Measurements from ENCODE around the gene ARHGAP10. TPM values are rescaled to one million over a fixed set of nuclear protein-coding genes. Genes with fewer than 3 reads are reported as not detected.

Gene ARHGAP10
- total and polyA plus RNA-seq, 2 donors from 2014 or later = 13.4 to 20.3 TPM

DNA sequence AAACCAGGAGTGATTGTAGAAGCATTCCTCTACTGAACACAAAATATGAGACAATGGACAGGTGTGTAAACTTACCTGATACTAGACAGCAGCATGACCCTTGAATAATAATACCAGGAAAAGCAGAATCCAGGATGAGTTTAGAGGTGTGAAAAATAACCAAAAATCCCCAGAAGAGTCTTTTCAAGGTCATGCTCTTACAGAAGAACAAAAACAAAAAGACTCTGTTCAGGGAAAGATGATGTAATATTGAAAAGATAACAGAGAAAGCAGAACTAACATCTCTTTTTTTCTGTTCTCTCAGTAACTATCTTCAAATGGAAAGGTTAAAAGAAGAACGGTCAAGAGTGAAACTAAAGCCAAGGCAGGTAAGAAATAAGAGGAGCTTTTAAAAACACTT is 14.0 kb upstream of the ARHGAP10 start:
- TF ChIP-seq CTCF (IDR thresholded peaks at IDR 0.05; ENCODE audit: borderline replicate concordance, extremely low read depth, insufficient read depth) = no peak
- Histone ChIP-seq H3K9ac (ENCODE audit: low read length in 3 of 3) (no peak overlapping the region), H3K36me3 (ENCODE audit: control insufficient read depth in 2 of 3, insufficient read depth in 3 of 3, low read length in 3 of 3) (no peaks in the 10 kb centered on the region), H3K27ac (ENCODE audit: low read depth in 2 of 2, low read length in 2 of 2) (no peak overlapping the region), H3K27me3 (ENCODE audit: control insufficient read depth, insufficient read depth, low read length) (no peaks in the 10 kb centered on the region), H3K4me3 (ENCODE audit: low read length in 3 of 3) (no peak overlapping the region), H3K9me3 (ENCODE audit: control insufficient read depth in 2 of 3, insufficient read depth in 1 of 3, low read length in 3 of 3) (no peaks in the 10 kb centered on the region), H3K4me1 (ENCODE audit: control insufficient read depth in 2 of 3, insufficient read depth in 2 of 3, low read depth in 1 of 3, low read length in 3 of 3) (peaks cover 0 to under 1% (median 0%) of the 10 kb centered on the region in 3 donors)
- FAIRE-seq (no peak), DNase-seq (no peak)
- intact Hi-C loops (cut with DNase I) = no loop called here

DNA sequence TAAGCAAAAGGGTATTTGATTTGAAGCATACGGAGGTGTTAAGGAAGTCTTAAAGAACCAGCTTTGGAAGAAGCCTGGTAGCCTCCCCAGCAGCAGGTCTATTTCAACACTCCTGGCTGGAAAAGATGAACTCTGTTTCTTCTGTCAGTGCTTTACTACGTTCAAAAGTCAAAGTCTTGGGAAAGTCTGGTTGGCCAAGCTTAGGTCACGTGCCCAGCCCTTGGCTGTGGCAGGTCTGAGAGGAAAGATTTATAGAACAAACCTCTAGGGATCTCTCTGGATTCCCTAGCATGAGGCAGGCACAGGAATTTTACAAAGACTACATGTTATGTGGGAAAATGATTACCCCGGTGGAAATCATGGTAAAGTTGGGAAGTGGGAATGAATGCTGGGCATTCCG is 8.6 kb upstream of the ARHGAP10 start:
- Histone ChIP-seq H3K9me3 (ENCODE audit: control insufficient read depth in 2 of 3, insufficient read depth in 1 of 3, low read length in 3 of 3) (no peaks in the 10 kb centered on the region), H3K4me1 (ENCODE audit: control insufficient read depth in 2 of 3, insufficient read depth in 2 of 3, low read depth in 1 of 3, low read length in 3 of 3) (peaks cover 0 to 4% (median 0%) of the 10 kb centered on the region in 3 donors), H3K36me3 (ENCODE audit: control insufficient read depth in 2 of 3, insufficient read depth in 3 of 3, low read length in 3 of 3) (no peaks in the 10 kb centered on the region), H3K27me3 (ENCODE audit: control insufficient read depth, insufficient read depth, low read length) (no peaks in the 10 kb centered on the region), H3K27ac (ENCODE audit: low read depth in 2 of 2, low read length in 2 of 2) (no peak overlapping the region), H3K4me3 (ENCODE audit: low read length in 3 of 3) (no peak overlapping the region), H3K9ac (ENCODE audit: low read length in 3 of 3) (no peak overlapping the region)
- FAIRE-seq = peak; percentile 35
- intact Hi-C loops (cut with DNase I) = no loop called here
- no peak for TF ChIP-seq CTCF (IDR thresholded peaks at IDR 0.05; ENCODE audit: borderline replicate concordance, extremely low read depth, insufficient read depth)
- DNase-seq = peak in 3 of 5 donors; percentile 33 to 69 (median 48)

GRCh38 chr4:147724468-147725201 is 7.3 kb upstream of the ARHGAP10 start:
- Histone ChIP-seq H3K9ac (ENCODE audit: low read length in 3 of 3) (no peak overlapping the region), H3K27me3 (ENCODE audit: control insufficient read depth, insufficient read depth, low read length) (no peaks in the 10 kb centered on the region), H3K9me3 (ENCODE audit: control insufficient read depth in 2 of 3, insufficient read depth in 1 of 3, low read length in 3 of 3) (no peaks in the 10 kb centered on the region), H3K27ac (ENCODE audit: low read depth in 2 of 2, low read length in 2 of 2) (no peak overlapping the region), H3K4me3 (ENCODE audit: low read length in 3 of 3) (no peak overlapping the region), H3K36me3 (ENCODE audit: control insufficient read depth in 2 of 3, insufficient read depth in 3 of 3, low read length in 3 of 3) (no peaks in the 10 kb centered on the region), H3K4me1 (ENCODE audit: control insufficient read depth in 2 of 3, insufficient read depth in 2 of 3, low read depth in 1 of 3, low read length in 3 of 3) (peaks cover 0 to 4% (median 0%) of the 10 kb centered on the region in 3 donors)
- no peak for FAIRE-seq
- no peak for DNase-seq
- intact Hi-C loops (cut with DNase I) = no loop called here
- TF ChIP-seq CTCF (IDR thresholded peaks at IDR 0.05; ENCODE audit: borderline replicate concordance, extremely low read depth, insufficient read depth) = no peak

Data from kidney (tissue), 14 donors.